WTC11 (cell line): ENCODE results near the gene DAG1. TPM values are rescaled to one million over a fixed set of nuclear protein-coding genes. Genes with fewer than 3 reads are reported as not detected.

Source experiments
- ATAC-seq: fragments of 200-7000 bp; cut with Tn5 transposase; 2 replicates; pipeline ENCODE4 v1.10.0; 2021; ENCODE audit warnings: mild to moderate bottlenecking, moderate library complexity
- CTCF ChIA-PET: fragments of 300-600 bp; sonication (Branson Sonifier 250); formaldehyde crosslinking; loops from one replicate; lab custom pipeline; 2021; ENCODE audit warnings: antibody characterized with exemption; lab: Charles Lee
- POLR2A ChIA-PET: fragments of 350-600 bp; sonication (Branson Sonifier 250); formaldehyde crosslinking; loops from one replicate; lab custom pipeline; 2021; ENCODE audit warnings: antibody characterized with exemption; lab: Charles Lee
- DNase-seq: peaks from one replicate; pipeline ENCODE4 v3.0.0; 2021; ENCODE audit warnings: low spot score
- H3K27ac Mint-ChIP-seq: 2 replicates; pipeline ENCODE4 v1.8.0; 2021; ENCODE audit warnings: mixed read lengths
- H3K27me3 Mint-ChIP-seq: 2 replicates; pipeline ENCODE4 v1.8.0; 2021; ENCODE audit warnings: low read depth, mild to moderate bottlenecking, moderate library complexity, mixed read lengths
- H3K36me3 Mint-ChIP-seq: 2 replicates; pipeline ENCODE4 v1.8.0; 2021; ENCODE audit warnings: mixed read lengths
- H3K4me1 Mint-ChIP-seq: 2 replicates; pipeline ENCODE4 v1.8.0; 2022; ENCODE audit warnings: mixed read lengths
- H3K4me3 Mint-ChIP-seq: 2 replicates; pipeline ENCODE4 v1.8.0; 2021; ENCODE audit warnings: mild to moderate bottlenecking, moderate library complexity, mixed read lengths
- H3K9me3 Mint-ChIP-seq: 2 replicates; pipeline ENCODE4 v1.8.0; 2021; ENCODE audit warnings: mixed read lengths
- ARID4B ChIP-seq: sonication (generic); formaldehyde crosslinking; IDR thresholded peaks from 2 replicates; pipeline ENCODE4 v1.8.0; 2023; ENCODE audit warnings: missing genetic modification reagents, mild to moderate bottlenecking, borderline replicate concordance
- ATF6 ChIP-seq: sonication (generic); formaldehyde crosslinking; IDR thresholded peaks from 2 replicates; pipeline ENCODE4 v1.8.1; 2023; ENCODE audit warnings: mild to moderate bottlenecking, missing genetic modification reagents
- EMX1 ChIP-seq: fragments of 250-450 bp; sonication (Bioruptor Pico); IDR thresholded peaks from 2 replicates; pipeline ENCODE4 v1.8.0; 2021; ENCODE audit warnings: mild to moderate bottlenecking
- GABPB1 ChIP-seq: sonication (generic); formaldehyde crosslinking; IDR thresholded peaks from 2 replicates; pipeline ENCODE4 v1.8.1; 2023; ENCODE audit warnings: mild to moderate bottlenecking, missing genetic modification reagents
- GRHL2 ChIP-seq: fragments of 250-450 bp; sonication (Bioruptor Pico); IDR thresholded peaks from 2 replicates; pipeline ENCODE4 v1.8.0; 2022; ENCODE audit warnings: mild to moderate bottlenecking, moderate library complexity; ENCODE audit not compliant: insufficient replicate concordance, severe bottlenecking
- MYBL2 ChIP-seq: sonication (generic); formaldehyde crosslinking; IDR thresholded peaks from 2 replicates; pipeline ENCODE4 v1.8.1; 2023; ENCODE audit warnings: mild to moderate bottlenecking, moderate library complexity, missing genetic modification reagents
- NFATC4 ChIP-seq: fragments of 250-450 bp; sonication (Bioruptor Pico); IDR thresholded peaks from 2 replicates; pipeline ENCODE4 v1.9.0; 2021; ENCODE audit warnings: mild to moderate bottlenecking
- NR2C2 ChIP-seq: sonication (generic); formaldehyde crosslinking; IDR thresholded peaks from 2 replicates; pipeline ENCODE4 v1.8.0; 2022; ENCODE audit warnings: mild to moderate bottlenecking, missing genetic modification reagents
- OVOL2 ChIP-seq: fragments of 250-450 bp; sonication (Bioruptor Pico); IDR thresholded peaks from 2 replicates; pipeline ENCODE4 v1.9.0; 2021; ENCODE audit warnings: mild to moderate bottlenecking, borderline replicate concordance
- RELA ChIP-seq: sonication (generic); formaldehyde crosslinking; IDR thresholded peaks from 2 replicates; pipeline ENCODE4 v1.8.1; 2022; ENCODE audit warnings: missing genetic modification reagents, mild to moderate bottlenecking, borderline replicate concordance
- RORB ChIP-seq: fragments of 250-450 bp; sonication (Bioruptor Pico); IDR thresholded peaks from 2 replicates; pipeline ENCODE4 v1.9.0; 2021; ENCODE audit warnings: mild to moderate bottlenecking
- SOX15 ChIP-seq: fragments of 250-450 bp; sonication (Bioruptor Pico); IDR thresholded peaks from 2 replicates; pipeline ENCODE4 v1.9.0; 2021; ENCODE audit warnings: mild to moderate bottlenecking
- STAT6 ChIP-seq: sonication (generic); formaldehyde crosslinking; conservative IDR thresholded peaks from 2 replicates; pipeline ENCODE4 v1.8.1; 2023; ENCODE audit warnings: mild to moderate bottlenecking, low read depth, missing genetic modification reagents, moderate library complexity
- TEAD1 ChIP-seq: sonication (generic); formaldehyde crosslinking; IDR thresholded peaks from 2 replicates; pipeline ENCODE4 v1.8.0; 2022; ENCODE audit warnings: mild to moderate bottlenecking, missing genetic modification reagents
- total RNA-seq: library from RNA; stranded (reverse); gene quantifications from 3 replicates; pipeline ENCODE4 v1.2.3, GENCODE V29; 2021
- TF ChIP-seq, protein P1 (sequence below): fragments of 200-600 bp; IDR thresholded peaks from 2 replicates; pipeline ENCODE4 v1.8.0; 2022; ENCODE audit warnings: antibody characterized with exemption
- TF ChIP-seq, protein P2 (sequence below): sonication (generic); formaldehyde crosslinking; IDR thresholded peaks from 2 replicates; pipeline ENCODE4 v1.8.0; 2022; ENCODE audit warnings: mild to moderate bottlenecking, missing genetic modification reagents

The DAG1 gene
- total RNA-seq, 1 experiment from 2014 or later = 115 TPM

- no peak for ATAC-seq
- TF ChIP-seq GABPB1 (no peak), ATF6 (CRISPR knock-in tag) (no peak), RORB (CRISPR knock-in tag) (no peak), STAT6 (CRISPR knock-in tag) (no peak), EMX1 (no peak), NR2C2 (CRISPR knock-in tag) (no peak), RELA (CRISPR knock-in tag) (no peak), TEAD1 (CRISPR knock-in tag) (no peak), NFATC4 (CRISPR knock-in tag) (no peak), MYBL2 (no peak), GRHL2 (CRISPR knock-in tag) (no peak), ARID4B (CRISPR knock-in tag) (no peak), OVOL2 (CRISPR knock-in tag) (no peak), SOX15 (CRISPR knock-in tag) (no peak)
- TF ChIP-seq, protein P1, sequence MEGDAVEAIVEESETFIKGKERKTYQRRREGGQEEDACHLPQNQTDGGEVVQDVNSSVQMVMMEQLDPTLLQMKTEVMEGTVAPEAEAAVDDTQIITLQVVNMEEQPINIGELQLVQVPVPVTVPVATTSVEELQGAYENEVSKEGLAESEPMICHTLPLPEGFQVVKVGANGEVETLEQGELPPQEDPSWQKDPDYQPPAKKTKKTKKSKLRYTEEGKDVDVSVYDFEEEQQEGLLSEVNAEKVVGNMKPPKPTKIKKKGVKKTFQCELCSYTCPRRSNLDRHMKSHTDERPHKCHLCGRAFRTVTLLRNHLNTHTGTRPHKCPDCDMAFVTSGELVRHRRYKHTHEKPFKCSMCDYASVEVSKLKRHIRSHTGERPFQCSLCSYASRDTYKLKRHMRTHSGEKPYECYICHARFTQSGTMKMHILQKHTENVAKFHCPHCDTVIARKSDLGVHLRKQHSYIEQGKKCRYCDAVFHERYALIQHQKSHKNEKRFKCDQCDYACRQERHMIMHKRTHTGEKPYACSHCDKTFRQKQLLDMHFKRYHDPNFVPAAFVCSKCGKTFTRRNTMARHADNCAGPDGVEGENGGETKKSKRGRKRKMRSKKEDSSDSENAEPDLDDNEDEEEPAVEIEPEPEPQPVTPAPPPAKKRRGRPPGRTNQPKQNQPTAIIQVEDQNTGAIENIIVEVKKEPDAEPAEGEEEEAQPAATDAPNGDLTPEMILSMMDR = no peak
- TF ChIP-seq, protein P2, sequence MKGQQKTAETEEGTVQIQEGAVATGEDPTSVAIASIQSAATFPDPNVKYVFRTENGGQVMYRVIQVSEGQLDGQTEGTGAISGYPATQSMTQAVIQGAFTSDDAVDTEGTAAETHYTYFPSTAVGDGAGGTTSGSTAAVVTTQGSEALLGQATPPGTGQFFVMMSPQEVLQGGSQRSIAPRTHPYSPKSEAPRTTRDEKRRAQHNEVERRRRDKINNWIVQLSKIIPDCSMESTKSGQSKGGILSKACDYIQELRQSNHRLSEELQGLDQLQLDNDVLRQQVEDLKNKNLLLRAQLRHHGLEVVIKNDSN (CRISPR knock-in tag) = no peak
- TF ChIP-seq, all 79 proteins: peak for 0
- peak overlapping the region; percentile 47; the same call in 1 of the 2 replicates for H3K27ac Mint-ChIP-seq
- peaks cover 19% of the 10 kb centered on the region for H3K36me3 Mint-ChIP-seq
- no peaks in the 10 kb centered on the region for H3K9me3 Mint-ChIP-seq
- no peak overlapping the region for H3K4me3 Mint-ChIP-seq
- POLR2A ChIA-PET = interaction anchor here (1.2 kb wide), 1 partner anchor 9 kb away, joined by 4 read pairs; no protein-coding TSS in a partner anchor
- H3K27me3 Mint-ChIP-seq = no peaks in the 10 kb centered on the region
- CTCF ChIA-PET = interaction anchor here (1.0 to 1.6 kb wide), 3 partner anchors 40 to 46 kb away, joined by 3 to 9 read pairs (median 4); no protein-coding TSS in a partner anchor
- peaks cover 3% of the 10 kb centered on the region; the same call in 1 of the 2 replicates for H3K4me1 Mint-ChIP-seq
- DNase-seq = no peak
Measured at GRCh38 chr3:49493901-49494300, 23.8 kb downstream of the DAG1 start.
